H1 (cell line): Measurements from ENCODE around the gene PRR5. TPM values are rescaled to one million over a fixed set of nuclear protein-coding genes. Genes with fewer than 3 reads are reported as not detected.

ENCODE experiments used
- CTCF ChIA-PET: fragments of 300-600 bp; sonication (Branson Sonifier 250); formaldehyde crosslinking; loops from one replicate; lab custom pipeline; 2021; ENCODE audit not compliant: partially characterized antibody; lab: Charles Lee
- POLR2A ChIA-PET: fragments of 300-600 bp; sonication (Branson Sonifier 250); formaldehyde crosslinking; loops from one replicate; lab custom pipeline; 2021; ENCODE audit warnings: inconsistent platforms; ENCODE audit not compliant: partially characterized antibody; lab: Charles Lee
- DNase-seq, 2 experiments: peaks; one replicate each; pipeline versions ENCODE4 v3.0.0 to v3.0.0-alpha.2; 2010 to 2022; ENCODE audit warnings: low spot score in 2 of 2, low read depth in 1 of 2, mixed read lengths in 1 of 2
- FAIRE-seq: peaks from 2 replicates; lab custom pipeline; 2011; peaks lifted over from hg19 to GRCh38; lab: Jason Lieb, UNC
- H2AFZ ChIP-seq: 2 replicates; pipeline ENCODE4 v1.8.1; 2012; ENCODE audit warnings: low read length, inconsistent platforms
- H2AK5ac ChIP-seq: 2 replicates; pipeline ENCODE4 v1.6.1; 2013; ENCODE audit warnings: low read depth, low read length
- H2BK120ac ChIP-seq: replicated peaks from 2 replicates; pipeline ENCODE3; 2013; ENCODE audit warnings: low read depth, low read length, inconsistent platforms
- H2BK12ac ChIP-seq: 2 replicates; pipeline ENCODE4 v1.6.1; 2013; ENCODE audit warnings: low read depth, low read length
- H2BK15ac ChIP-seq: 2 replicates; pipeline ENCODE4 v1.6.1; 2013; ENCODE audit warnings: low read length
- H2BK20ac ChIP-seq: 2 replicates; pipeline ENCODE4 v1.6.1; 2013; ENCODE audit warnings: low read length
- H2BK5ac ChIP-seq: 2 replicates; pipeline ENCODE4 v1.6.1; 2013; ENCODE audit warnings: low read depth, low read length
- H3K14ac ChIP-seq: 2 replicates; pipeline ENCODE4 v1.6.1; 2013; ENCODE audit warnings: inconsistent platforms; ENCODE audit not compliant: insufficient read length
- H3K18ac ChIP-seq: 2 replicates; pipeline ENCODE4 v1.6.1; 2013; ENCODE audit warnings: low read length; ENCODE audit errors: extremely low read depth
- H3K23ac ChIP-seq: 2 replicates; pipeline ENCODE4 v1.6.1; 2013; ENCODE audit warnings: inconsistent platforms; ENCODE audit not compliant: insufficient read length
- H3K23me2 ChIP-seq: 2 replicates; pipeline ENCODE4 v1.6.1; 2013; ENCODE audit warnings: low read depth, low read length
- H3K27ac ChIP-seq: 2 replicates; pipeline ENCODE4 v1.6.1; 2011; ENCODE audit warnings: low read depth, low read length, inconsistent platforms
- H3K27me3 ChIP-seq, 4 experiments: replicated peaks in 1 of 4; 1 replicate in 1 of 4; 2 replicates in 3 of 4; pipeline versions ENCODE4 v1.6.1 to v1.8.1; 2011 to 2013; ENCODE audit warnings: low read length in 3 of 4, mild to moderate bottlenecking in 3 of 4, inconsistent platforms in 2 of 4, mixed read lengths in 2 of 4, moderate library complexity in 1 of 4; ENCODE audit not compliant: control insufficient read depth in 3 of 4, insufficient read depth in 3 of 4; ENCODE audit errors: extremely low read depth in 1 of 4
- H3K36me3 ChIP-seq, 4 experiments: 2 replicates each; pipeline versions ENCODE4 v1.6.1 to v1.8.1; 2011 to 2013; ENCODE audit warnings: mild to moderate bottlenecking in 4 of 4, low read length in 3 of 4, moderate library complexity in 2 of 4, control low read depth in 1 of 4, inconsistent platforms in 1 of 4; ENCODE audit not compliant: insufficient read depth in 4 of 4, control insufficient read depth in 2 of 4
- H3K4ac ChIP-seq: replicated peaks from 2 replicates; pipeline ENCODE3; 2013; ENCODE audit warnings: low read length, low read depth, mixed read lengths, inconsistent platforms; ENCODE audit not compliant: insufficient read length
- H3K4me1 ChIP-seq, 4 experiments: replicated peaks in 1 of 4; 1 replicate in 1 of 4; 2 replicates in 3 of 4; pipeline versions ENCODE4 v1.6.1 to v1.8.1; 2011 to 2013; ENCODE audit warnings: low read length in 3 of 4, inconsistent platforms in 2 of 4, mixed read lengths in 1 of 4; ENCODE audit not compliant: insufficient read depth in 4 of 4, control insufficient read depth in 3 of 4
- H3K4me2 ChIP-seq, 2 experiments: 2 replicates each; pipeline versions ENCODE4 v1.6.1 to v1.8.1; 2011 to 2013; ENCODE audit warnings: low read depth in 2 of 2, low read length in 2 of 2, control low read depth in 1 of 2, inconsistent platforms in 1 of 2, mild to moderate bottlenecking in 1 of 2; ENCODE audit not compliant: insufficient read depth in 1 of 2
- H3K4me3 ChIP-seq, 4 experiments: fragments of 200-600, 300-600 bp in 1 of 4; sonication (generic), shearing (Covaris generic), sonication (Bioruptor Twin) in 1 of 4; 2 replicates each; pipeline versions ENCODE4 v1.5.1 to v1.8.1; 2011 to 2016; ENCODE audit warnings: low read length in 4 of 4, low read depth in 3 of 4, control low read depth in 2 of 4, inconsistent platforms in 2 of 4, mild to moderate bottlenecking in 2 of 4, mixed read lengths in 1 of 4, moderate library complexity in 1 of 4; ENCODE audit not compliant: insufficient read depth in 2 of 4; ENCODE audit errors: extremely low read depth in 1 of 4
- H3K56ac ChIP-seq: replicated peaks from 2 replicates; pipeline ENCODE3; 2013; ENCODE audit warnings: low read depth, mild to moderate bottlenecking, mixed read lengths, low read length, inconsistent platforms; ENCODE audit not compliant: insufficient read length
- H3K79me1 ChIP-seq: 2 replicates; pipeline ENCODE4 v1.6.1; 2013; ENCODE audit warnings: low read depth, low read length, control low read depth
- H3K79me2 ChIP-seq, 2 experiments: 2 replicates each; pipeline versions ENCODE4 v1.6.1 to v1.8.1; 2012 to 2013; ENCODE audit warnings: low read length in 2 of 2, mild to moderate bottlenecking in 2 of 2, inconsistent platforms in 1 of 2; ENCODE audit not compliant: insufficient read depth in 2 of 2, control insufficient read depth in 1 of 2
- H3K9ac ChIP-seq, 4 experiments: replicated peaks in 1 of 4; 1 replicate in 1 of 4; 2 replicates in 3 of 4; pipeline versions ENCODE4 v1.6.1 to v1.8.1; 2011 to 2013; ENCODE audit warnings: low read depth in 3 of 4, low read length in 3 of 4, control low read depth in 2 of 4, mild to moderate bottlenecking in 2 of 4, moderate library complexity in 2 of 4, inconsistent platforms in 1 of 4; ENCODE audit errors: extremely low read depth in 1 of 4
- H3K9me3 ChIP-seq, 2 experiments: 2 replicates each; pipeline versions ENCODE4 v1.6.1 to v1.8.1; 2012 to 2013; ENCODE audit warnings: mild to moderate bottlenecking in 2 of 2, moderate library complexity in 2 of 2, control low read depth in 1 of 2, inconsistent platforms in 1 of 2, low read depth in 1 of 2, low read length in 1 of 2, mixed read lengths in 1 of 2; ENCODE audit not compliant: insufficient read depth in 2 of 2
- H4K20me1 ChIP-seq, 2 experiments: replicated peaks in 1 of 2; 2 replicates each; pipeline versions ENCODE3 to v1.8.1; 2011 to 2013; ENCODE audit warnings: inconsistent platforms in 2 of 2, low read length in 2 of 2, mild to moderate bottlenecking in 1 of 2; ENCODE audit not compliant: insufficient read depth in 2 of 2, control insufficient read depth in 1 of 2
- H4K5ac ChIP-seq: 2 replicates; pipeline ENCODE4 v1.6.1; 2013; ENCODE audit warnings: low read length, low read depth, mixed read lengths, inconsistent platforms; ENCODE audit not compliant: insufficient read length
- H4K8ac ChIP-seq: 2 replicates; pipeline ENCODE4 v1.8.0; 2013; ENCODE audit warnings: mild to moderate bottlenecking, moderate library complexity, low read length, inconsistent platforms; ENCODE audit not compliant: insufficient read depth; ENCODE audit errors: extremely low read depth
- H4K91ac ChIP-seq: replicated peaks from 2 replicates; pipeline ENCODE3; 2013; ENCODE audit warnings: low read length, mixed read lengths, inconsistent platforms; ENCODE audit not compliant: insufficient read length
- ATF2 ChIP-seq: IDR thresholded peaks from 2 replicates; pipeline ENCODE4 v1.6.1; 2012; ENCODE audit warnings: low read length, inconsistent platforms
- CEBPB ChIP-seq: IDR thresholded peaks from 2 replicates; pipeline ENCODE4 v1.6.1; 2012; ENCODE audit warnings: low read depth, low read length
- CREB1 ChIP-seq: IDR thresholded peaks from 2 replicates; pipeline ENCODE4 v1.6.1; 2012; ENCODE audit warnings: inconsistent platforms
- whole genome bisulfite sequencing, 2 experiments: shearing (Covaris generic) in 1 of 2; methylation state at CpG; one replicate each; pipeline versions ENCODE4 v1.1.6 to v1.1.7; 2013 to 2015; ENCODE audit warnings: low lambda C conversion rate in 2 of 2, mixed read lengths in 2 of 2, inconsistent platforms in 1 of 2, low coverage in 1 of 2, missing lambda C conversion rate in 1 of 2; ENCODE audit not compliant: insufficient replicate concordance in 2 of 2, insufficient coverage in 1 of 2, insufficient read length in 1 of 2; ENCODE audit errors: extremely low coverage in 1 of 2, missing lambda C conversion rate in 1 of 2; 5-methylcytosine and 5-hydroxymethylcytosine counted together
- polyA plus RNA-seq, 7 experiments: library from polyadenylated mRNA; depleted of rRNA in 3 of 7; stranded (reverse) in 5 of 7; unstranded in 2 of 7; fragments of >200 nt in 5 of 7; fragments of 200-250 nt in 2 of 7; gene quantifications; 1 replicate in 5 of 7; 2 replicates in 1 of 7; 4 replicates in 1 of 7; pipeline versions ENCODE4 v1.2.1 to v1.2.3, GENCODE V29; 2011 to 2013; ENCODE audit warnings: missing spikeins in 2 of 7, mixed read lengths in 2 of 7
- total RNA-seq: library from RNA; stranded (reverse); fragmentation: NEBNext Ultra II Directional; extraction: Animal tissue kit (Norgen Biotek cat#: 25700); gene quantifications from 2 replicates; pipeline ENCODE4 v1.2.1, GENCODE V29; 2021

Gene PRR5
- total and polyA plus RNA-seq, 2 of the 8 experiments (the other 6 are each of a cell fraction or from before 2014, with no cell fraction given): 16.5 to 25.7 TPM

- peak overlapping the region; percentile 48 for H3K18ac ChIP-seq
- no peak overlapping the region; the same call in 1 of the 2 replicates for H2BK5ac ChIP-seq
- 0 out of 2 replicates have a peak overlapping the region, but pooled peaks have one; percentile 72 for H2BK15ac ChIP-seq
- no peaks in the 10 kb centered on the region; the same call in 1 of the 2 replicates for H3K79me1 ChIP-seq
- H2BK12ac ChIP-seq: peak overlapping the region; percentile 60; the same call in 1 of the 2 replicates
- H3K14ac ChIP-seq: no peak overlapping the region
- POLR2A ChIA-PET: no interaction called here
- H3K4me3 ChIP-seq: peak overlapping the region; percentile 29 to 64 (median 48); a peak in 7 of 8 replicates
- H3K36me3 ChIP-seq: no peaks in the 10 kb centered on the region
- H4K8ac ChIP-seq: peak overlapping the region; percentile 35; the same call in 1 of the 2 replicates
- H3K56ac ChIP-seq: no peak overlapping the region
- no peak overlapping the region for H3K27ac ChIP-seq
- H3K23ac ChIP-seq: no peak overlapping the region
- H2AFZ ChIP-seq: no peak overlapping the region
- no peak for FAIRE-seq
- H3K23me2 ChIP-seq: peaks cover 9% of the 10 kb centered on the region; the same call in 1 of the 2 replicates
- no peak overlapping the region for H4K5ac ChIP-seq
- peak overlapping the region; percentile 11 for H4K91ac ChIP-seq
- peak overlapping the region; percentile 84 to 85 for H3K4me2 ChIP-seq
- H2BK20ac ChIP-seq: no peak overlapping the region
- H4K20me1 ChIP-seq: peaks cover 4 to 18% of the 10 kb centered on the region in 2 experiments
- WGBS, 2 experiments: 87% methylated on average over 5 of the region's 5 CpGs; no CpG with 5 or more reads in 1 of the 2 experiments
- DNase-seq: no peak
- H3K9ac ChIP-seq: no peak overlapping the region
- no peak for TF ChIP-seq CREB1
- peak; percentile 68; the same call in 1 of the 2 replicates for TF ChIP-seq CEBPB
- no peak for TF ChIP-seq ATF2
- peaks cover 0 to 2% of the 10 kb centered on the region in 2 experiments; a peak in 1 of 4 replicates for H3K79me2 ChIP-seq
- H2AK5ac ChIP-seq: no peak overlapping the region
- H3K9me3 ChIP-seq: no peaks in the 10 kb centered on the region
- H2BK120ac ChIP-seq: no peak overlapping the region
- CTCF ChIA-PET: interaction anchor here (1.5 to 1.6 kb wide), 2 partner anchors 17 to 35 kb away, joined by 4 to 9 read pairs; no protein-coding TSS in a partner anchor
- no peak overlapping the region for H3K4ac ChIP-seq
- peaks cover 0 to 24% (median 14%) of the 10 kb centered on the region in 4 experiments; a peak in 6 of 7 replicates for H3K4me1 ChIP-seq
- H3K27me3 ChIP-seq: peaks cover 0 to 28% (median 19%) of the 10 kb centered on the region in 4 experiments; a peak in 6 of 7 replicates
These were observed 715 bp upstream of the PRR5 start for GRCh38 chr22:44701187-44701790.
